HEK293T (cell line): ENCODE data around the gene ZDHHC13.

ENCODE experiments used
- ELF4 ChIP-seq: fragments of 450-650 bp; IDR thresholded peaks from 2 replicates; pipeline ENCODE4 v1.6.1; 2017; ENCODE audit warnings: antibody characterized with exemption
- LEF1 ChIP-seq: fragments of 450-650 bp; IDR thresholded peaks from 2 replicates; pipeline ENCODE4 v1.6.1; 2017; ENCODE audit warnings: mild to moderate bottlenecking, borderline replicate concordance
- SUZ12 ChIP-seq: fragments of 450-650 bp; IDR thresholded peaks from 2 replicates; pipeline ENCODE4 v1.6.1; 2016; ENCODE audit warnings: mild to moderate bottlenecking

DNA sequence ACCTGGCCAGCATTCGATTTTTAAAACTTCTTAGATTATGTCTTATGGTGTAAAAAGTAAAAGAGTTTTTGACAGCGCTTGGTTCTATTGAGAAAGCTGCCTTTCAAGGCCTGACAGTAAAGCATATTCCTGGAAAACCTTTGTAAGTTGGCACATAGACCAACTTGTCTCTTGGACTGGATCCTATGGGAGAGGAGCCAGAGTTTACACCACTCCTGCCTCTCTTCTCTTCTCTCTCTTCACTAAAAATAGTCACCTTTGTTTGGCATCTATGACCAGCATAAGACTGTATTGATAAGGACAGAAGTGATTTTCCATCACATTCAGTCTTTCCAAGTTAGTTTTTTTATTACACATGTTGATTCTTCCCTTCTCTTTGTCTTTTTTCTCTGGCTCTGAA, 51.1 kb downstream of the ZDHHC13 start:
- no peak for TF ChIP-seq SUZ12
- no peak for TF ChIP-seq ELF4
- no peak for TF ChIP-seq LEF1
